Testis (tissue), 2 donors: ENCODE data around the gene TXNRD3.

ENCODE experiments used
- POLR2A ChIP-seq: fragments of 450-650 bp; IDR thresholded peaks from one replicate; pipeline ENCODE4 v1.6.1; 2017; ENCODE audit warnings: antibody characterized with exemption, mild to moderate bottlenecking, moderate library complexity
- TF ChIP-seq, protein P1 (sequence below), 3 experiments: fragments of 450-650 bp in 2 of 3; fragments of 200-600 bp in 1 of 3; sonication (generic) in 1 of 3; IDR thresholded peaks; one replicate each; pipeline ENCODE4 v1.5.1; 2016 to 2019; ENCODE audit warnings: antibody characterized with exemption in 3 of 3, mild to moderate bottlenecking in 2 of 3, moderate library complexity in 1 of 3

DNA sequence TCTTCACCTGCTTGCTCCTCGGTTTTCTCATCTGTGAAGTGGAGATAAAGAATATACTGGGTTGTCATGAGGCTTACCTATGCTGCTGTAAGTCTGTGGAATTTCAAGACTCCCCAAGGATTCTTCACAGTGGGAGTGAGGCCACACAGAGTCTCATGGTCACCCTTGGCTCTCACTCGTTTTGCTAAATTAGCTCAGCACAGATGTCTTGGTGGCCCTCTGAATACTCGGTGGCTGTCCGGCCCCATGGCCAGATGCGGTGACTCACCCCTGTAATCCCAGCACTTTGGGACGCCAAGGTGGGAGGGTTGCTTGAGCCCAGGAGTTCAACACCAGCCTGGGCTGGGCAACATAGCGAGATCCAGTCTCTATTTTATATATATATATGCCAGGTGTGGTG is 44.1 kb upstream of the TXNRD3 start:
- TF ChIP-seq, protein P1, sequence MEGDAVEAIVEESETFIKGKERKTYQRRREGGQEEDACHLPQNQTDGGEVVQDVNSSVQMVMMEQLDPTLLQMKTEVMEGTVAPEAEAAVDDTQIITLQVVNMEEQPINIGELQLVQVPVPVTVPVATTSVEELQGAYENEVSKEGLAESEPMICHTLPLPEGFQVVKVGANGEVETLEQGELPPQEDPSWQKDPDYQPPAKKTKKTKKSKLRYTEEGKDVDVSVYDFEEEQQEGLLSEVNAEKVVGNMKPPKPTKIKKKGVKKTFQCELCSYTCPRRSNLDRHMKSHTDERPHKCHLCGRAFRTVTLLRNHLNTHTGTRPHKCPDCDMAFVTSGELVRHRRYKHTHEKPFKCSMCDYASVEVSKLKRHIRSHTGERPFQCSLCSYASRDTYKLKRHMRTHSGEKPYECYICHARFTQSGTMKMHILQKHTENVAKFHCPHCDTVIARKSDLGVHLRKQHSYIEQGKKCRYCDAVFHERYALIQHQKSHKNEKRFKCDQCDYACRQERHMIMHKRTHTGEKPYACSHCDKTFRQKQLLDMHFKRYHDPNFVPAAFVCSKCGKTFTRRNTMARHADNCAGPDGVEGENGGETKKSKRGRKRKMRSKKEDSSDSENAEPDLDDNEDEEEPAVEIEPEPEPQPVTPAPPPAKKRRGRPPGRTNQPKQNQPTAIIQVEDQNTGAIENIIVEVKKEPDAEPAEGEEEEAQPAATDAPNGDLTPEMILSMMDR (IDR thresholded peaks at IDR 0.05): no peak
- TF ChIP-seq POLR2A: no peak
